Esophagus (tissue), 2 donors: ENCODE results near the gene HPGDS. TPM values are rescaled to one million over a fixed set of nuclear protein-coding genes. Genes with fewer than 3 reads are reported as not detected.
"Not testable (repeated sequence)": the region's sequence is repeated elsewhere in the genome, so short reads cannot be mapped to it uniquely, and the experiment has no call there.

Source experiments
- H3K27ac ChIP-seq, 2 donors: one replicate each; pipeline ENCODE4 v1.5.1; 2013; ENCODE audit warnings: low read depth in 2 of 2, mild to moderate bottlenecking in 2 of 2, inconsistent platforms in 1 of 2, low read length in 1 of 2, moderate library complexity in 1 of 2
- H3K27me3 ChIP-seq, 2 donors: one replicate each; pipeline ENCODE4 v1.6.1; 2013; ENCODE audit warnings: low read length in 2 of 2, control low read depth in 1 of 2, mild to moderate bottlenecking in 1 of 2; ENCODE audit not compliant: insufficient read depth in 2 of 2, control insufficient read depth in 1 of 2
- H3K36me3 ChIP-seq, 2 donors: one replicate each; pipeline ENCODE4 v1.6.1; 2013; ENCODE audit warnings: low read length in 1 of 2; ENCODE audit not compliant: control insufficient read depth in 2 of 2, insufficient read depth in 2 of 2
- H3K4me1 ChIP-seq, 2 donors: one replicate each; pipeline ENCODE4 v1.6.1; 2013; ENCODE audit warnings: low read length in 1 of 2; ENCODE audit not compliant: control insufficient read depth in 2 of 2, insufficient read depth in 2 of 2
- H3K4me3 ChIP-seq, 2 donors: one replicate each; pipeline ENCODE4 v1.5.1; 2013; ENCODE audit warnings: low read length in 2 of 2, mild to moderate bottlenecking in 2 of 2, low read depth in 1 of 2, moderate library complexity in 1 of 2
- H3K9me3 ChIP-seq, 2 donors: one replicate each; pipeline ENCODE4 v1.6.1; 2013; ENCODE audit warnings: mild to moderate bottlenecking in 2 of 2, low read depth in 1 of 2, low read length in 1 of 2, moderate library complexity in 1 of 2; ENCODE audit not compliant: control insufficient read depth in 2 of 2, insufficient read depth in 1 of 2
- WGBS, 2 donors: extraction: QIAGEN DNeasy Blood & Tissue Kit; methylation state at CpG; one replicate each; pipeline ENCODE4 v1.1.7; 2013; 5-methylcytosine and 5-hydroxymethylcytosine counted together
- polyA plus RNA-seq, 2 donors: library from polyadenylated mRNA; stranded (reverse); fragments of 200-250 nt; gene quantifications; one replicate each; pipeline ENCODE4 v1.2.3, GENCODE V29; 2013
- donor health status: healthy with polysubstance abuse.
- donor health status: Bipolar disorder and iron deficiency.

Gene HPGDS
- polyA plus RNA-seq, 2 donors: 0.33 to 0.44 TPM

GRCh38 chr4:94305466-94306225 lies 37.0 kb downstream of the HPGDS start:
- no peaks in the 10 kb centered on the region for H3K9me3 ChIP-seq
- H3K4me3 ChIP-seq: no peak overlapping the region
- H3K27ac ChIP-seq: no peak overlapping the region
- no peaks in the 10 kb centered on the region for H3K36me3 ChIP-seq
- no peaks in the 10 kb centered on the region for H3K4me1 ChIP-seq
- 72 to 75% methylated on average over 5 of the region's 5 CpGs for WGBS, 2 donors
- H3K27me3 ChIP-seq: no peaks in the 10 kb centered on the region

- 48 to 51% methylated on average over 2 of the region's 2 CpGs for WGBS, 2 donors
- no peaks in the 10 kb centered on the region for H3K36me3 ChIP-seq
- H3K4me3 ChIP-seq: no peak overlapping the region
- no peak overlapping the region for H3K27ac ChIP-seq
- no peaks in the 10 kb centered on the region for H3K4me1 ChIP-seq
- no peaks in the 10 kb centered on the region for H3K27me3 ChIP-seq
- no peaks in the 10 kb centered on the region for H3K9me3 ChIP-seq
Measured at GRCh38 chr4:94304365-94304971, 38.2 kb downstream of the HPGDS start.

- Histone ChIP-seq H3K4me3 (no peak overlapping the region), H3K4me1 (no peaks in the 10 kb centered on the region), H3K36me3 (no peaks in the 10 kb centered on the region), H3K9me3 (no peaks in the 10 kb centered on the region), H3K27ac (no peak overlapping the region), H3K27me3 (no peaks in the 10 kb centered on the region)
- WGBS, 2 donors: 93 to 100% methylated on average over 2 of the region's 2 CpGs
Measured at GRCh38 chr4:94302191-94302590, 40.4 kb downstream of the HPGDS start.

GRCh38 chr4:94298725-94299252 lies 43.8 kb downstream of the HPGDS start:
- Histone ChIP-seq H3K9me3 (no peaks in the 10 kb centered on the region), H3K4me3 (no peak overlapping the region), H3K27me3 (no peaks in the 10 kb centered on the region), H3K27ac (no peak overlapping the region), H3K36me3 (no peaks in the 10 kb centered on the region), H3K4me1 (no peaks in the 10 kb centered on the region)
- WGBS, 2 donors: 54 to 60% methylated on average over 4 of the region's 4 CpGs

- H3K27ac ChIP-seq, H3K4me3 ChIP-seq, H3K9me3 ChIP-seq, H3K27me3 ChIP-seq, H3K36me3 ChIP-seq, H3K4me1 ChIP-seq: not testable (repeated sequence)
- WGBS, 2 donors: 79 to 83% methylated on average over 6 of the region's 6 CpGs
Measured at GRCh38 chr4:94295473-94295872, 47.2 kb downstream of the HPGDS start.

GRCh38 chr4:94293981-94294380 lies 48.7 kb downstream of the HPGDS start:
- H3K9me3 ChIP-seq, H3K4me3 ChIP-seq, H3K27me3 ChIP-seq, H3K27ac ChIP-seq, H3K4me1 ChIP-seq, H3K36me3 ChIP-seq: not testable (repeated sequence)
- 84 to 85% methylated on average over 4 of the region's 4 CpGs for WGBS, 2 donors

GRCh38 chr4:94290245-94290644 lies 52.4 kb downstream of the HPGDS start:
- H3K36me3 ChIP-seq: peaks cover 0 to 2% of the 10 kb centered on the region in 2 donors
- H3K27me3 ChIP-seq: no peaks in the 10 kb centered on the region
- no peak overlapping the region for H3K27ac ChIP-seq
- H3K4me3 ChIP-seq: no peak overlapping the region
- WGBS, 2 donors: 94% methylated on average over 2 of the region's 2 CpGs
- H3K4me1 ChIP-seq: no peaks in the 10 kb centered on the region
- H3K9me3 ChIP-seq: no peaks in the 10 kb centered on the region

- H3K27me3 ChIP-seq: no peaks in the 10 kb centered on the region
- no peaks in the 10 kb centered on the region for H3K4me1 ChIP-seq
- H3K36me3 ChIP-seq: peaks cover 2% of the 10 kb centered on the region in 2 donors
- H3K4me3 ChIP-seq: no peak overlapping the region
- H3K27ac ChIP-seq: no peak overlapping the region
- H3K9me3 ChIP-seq: no peaks in the 10 kb centered on the region
- WGBS, 2 donors: 93 to 95% methylated on average over 4 of the region's 4 CpGs
Measured at GRCh38 chr4:94285666-94286065, 57.0 kb downstream of the HPGDS start.

- Histone ChIP-seq H3K9me3 (no peaks in the 10 kb centered on the region), H3K27ac (no peak overlapping the region), H3K4me3 (no peak overlapping the region), H3K4me1 (no peaks in the 10 kb centered on the region), H3K36me3 (peaks cover 2% of the 10 kb centered on the region in 2 donors), H3K27me3 (no peaks in the 10 kb centered on the region)
- WGBS, 2 donors: 77 to 82% methylated on average over 1 of the region's 1 CpG
Measured at GRCh38 chr4:94284889-94285288, 57.7 kb downstream of the HPGDS start.

- no peaks in the 10 kb centered on the region for H3K4me1 ChIP-seq
- H3K27me3 ChIP-seq: no peaks in the 10 kb centered on the region
- H3K36me3 ChIP-seq: peaks cover 3 to 4% of the 10 kb centered on the region in 2 donors
- H3K4me3 ChIP-seq: no peak overlapping the region
- WGBS, 2 donors: 97 to 98% methylated on average over 2 of the region's 2 CpGs
- no peaks in the 10 kb centered on the region for H3K9me3 ChIP-seq
- no peak overlapping the region for H3K27ac ChIP-seq
Measured at GRCh38 chr4:94278781-94279180, 63.9 kb downstream of the HPGDS start.
